IMR-90 (cell line): Measurements from ENCODE around the gene RYR3. TPM values are rescaled to one million over a fixed set of nuclear protein-coding genes. Genes with fewer than 3 reads are reported as not detected.

Source experiments
- ATAC-seq: fragments of 200-7000 bp; cut with Tn5 transposase; 2 replicates; pipeline ENCODE4 v1.9.1; 2020; ENCODE audit warnings: low read depth, mild to moderate bottlenecking, moderate library complexity
- BruUV-seq: library from RNA; stranded (reverse); fragments of 400-500 nt; replicated peaks from 2 replicates; lab custom pipeline; 2021; lab: Mats Ljungman, UMichigan
- CTCF ChIA-PET: fragments of 300-600 bp; formaldehyde crosslinking; extraction: SDS; loops from one replicate; lab custom pipeline; 2021; ENCODE audit warnings: antibody characterized with exemption; lab: Yijun Ruan, JAX
- POLR2A ChIA-PET: fragments of 300-600 bp; sonication (Branson Sonifier 250); formaldehyde crosslinking; loops from one replicate; lab custom pipeline; 2022; ENCODE audit warnings: antibody characterized with exemption; ENCODE audit not compliant: unreplicated experiment; lab: Charles Lee
- DNase-seq: peaks from one replicate; pipeline ENCODE4 v3.0.0; 2013
- H2AFZ ChIP-seq: replicated peaks from 2 replicates; pipeline ENCODE3; 2013; ENCODE audit warnings: low read length, mild to moderate bottlenecking; ENCODE audit not compliant: poor library complexity
- H2AK5ac ChIP-seq: 2 replicates; pipeline ENCODE4 v1.6.1; 2013; ENCODE audit warnings: low read depth, low read length, inconsistent platforms
- H2AK9ac ChIP-seq: replicated peaks from 2 replicates; pipeline ENCODE3; 2013; ENCODE audit warnings: mild to moderate bottlenecking, low read depth, low read length, moderate library complexity; ENCODE audit not compliant: poor library complexity
- H2BK120ac ChIP-seq: 2 replicates; pipeline ENCODE4 v1.6.1; 2013; ENCODE audit warnings: low read depth, low read length, inconsistent platforms
- H2BK15ac ChIP-seq: 3 replicates; pipeline ENCODE4 v1.6.1; 2013; ENCODE audit warnings: low read depth, low read length, inconsistent platforms
- H2BK20ac ChIP-seq: 2 replicates; pipeline ENCODE4 v1.6.1; 2013; ENCODE audit warnings: low read depth, mild to moderate bottlenecking, inconsistent platforms, low read length, moderate library complexity
- H2BK5ac ChIP-seq: 2 replicates; pipeline ENCODE4 v1.6.1; 2013; ENCODE audit warnings: mild to moderate bottlenecking, low read depth, low read length, inconsistent platforms; ENCODE audit not compliant: poor library complexity, severe bottlenecking
- H3K14ac ChIP-seq: replicated peaks from 2 replicates; pipeline ENCODE4 v1.6.1; 2013; ENCODE audit warnings: low read depth, low read length, inconsistent platforms
- H3K18ac ChIP-seq: 2 replicates; pipeline ENCODE4 v1.6.1; 2013; ENCODE audit warnings: low read depth, low read length, control low read depth
- H3K23ac ChIP-seq: 2 replicates; pipeline ENCODE4 v1.6.1; 2013; ENCODE audit warnings: low read depth, low read length, inconsistent platforms
- H3K27ac ChIP-seq: 2 replicates; pipeline ENCODE4 v1.5.1; 2013; ENCODE audit warnings: mild to moderate bottlenecking, control low read depth, low read length; ENCODE audit not compliant: insufficient read depth
- H3K27me3 ChIP-seq: 2 replicates; pipeline ENCODE4 v1.6.1; 2013; ENCODE audit warnings: low read length; ENCODE audit not compliant: control insufficient read depth, insufficient read depth
- H3K36me3 ChIP-seq: 2 replicates; pipeline ENCODE4 v1.6.1; 2013; ENCODE audit warnings: low read length, mixed read lengths; ENCODE audit not compliant: control insufficient read depth, insufficient read depth
- H3K4ac ChIP-seq: 2 replicates; pipeline ENCODE4 v1.6.1; 2013; ENCODE audit warnings: low read depth, low read length, inconsistent platforms
- H3K4me1 ChIP-seq: 2 replicates; pipeline ENCODE4 v1.6.1; 2013; ENCODE audit warnings: low read length, mixed read lengths; ENCODE audit not compliant: control insufficient read depth, insufficient read depth
- H3K4me2 ChIP-seq: 2 replicates; pipeline ENCODE4 v1.6.1; 2013; ENCODE audit warnings: low read depth, mild to moderate bottlenecking, control low read depth, low read length, moderate library complexity
- H3K4me3 ChIP-seq: 2 replicates; pipeline ENCODE4 v1.5.1; 2013; ENCODE audit warnings: low read depth, mild to moderate bottlenecking, control low read depth, low read length, moderate library complexity; ENCODE audit not compliant: insufficient read depth
- H3K56ac ChIP-seq: 2 replicates; pipeline ENCODE4 v1.6.1; 2013; ENCODE audit warnings: low read length, inconsistent platforms; ENCODE audit not compliant: insufficient read depth; ENCODE audit errors: extremely low read depth
- H3K79me1 ChIP-seq, 2 experiments: 2 replicates each; pipeline ENCODE4 v1.6.1; 2013; ENCODE audit warnings: low read length in 2 of 2, inconsistent platforms in 1 of 2, low read depth in 1 of 2
- H3K9ac ChIP-seq: 2 replicates; pipeline ENCODE4 v1.6.1; 2013; ENCODE audit warnings: low read depth, low read length, control low read depth
- H3K9me1 ChIP-seq: 2 replicates; pipeline ENCODE4 v1.6.1; 2013; ENCODE audit warnings: low read length, inconsistent platforms; ENCODE audit not compliant: insufficient read depth
- H3K9me3 ChIP-seq: 2 replicates; pipeline ENCODE4 v1.6.1; 2013; ENCODE audit warnings: low read length; ENCODE audit not compliant: control insufficient read depth, insufficient read depth
- H4K20me1 ChIP-seq: 2 replicates; pipeline ENCODE4 v1.6.1; 2013; ENCODE audit warnings: low read length, inconsistent platforms; ENCODE audit not compliant: insufficient read depth
- H4K5ac ChIP-seq: 2 replicates; pipeline ENCODE4 v1.6.1; 2013; ENCODE audit warnings: mild to moderate bottlenecking, low read depth, low read length, control low read depth
- H4K8ac ChIP-seq, 2 experiments: 2 replicates each; pipeline ENCODE4 v1.6.1; 2013; ENCODE audit warnings: low read depth in 2 of 2, low read length in 2 of 2, control low read depth in 1 of 2, inconsistent platforms in 1 of 2
- H4K91ac ChIP-seq: 2 replicates; pipeline ENCODE4 v1.6.1; 2013; ENCODE audit warnings: low read depth, low read length, inconsistent platforms; ENCODE audit not compliant: insufficient read depth
- BHLHE40 ChIP-seq: fragments of 150-350 bp; IDR thresholded peaks from 2 replicates; pipeline ENCODE4 v1.6.1; 2016; ENCODE audit warnings: mild to moderate bottlenecking, low read depth, low read length
- CEBPB ChIP-seq: IDR thresholded peaks from 2 replicates; pipeline ENCODE4 v1.6.1; 2012; ENCODE audit warnings: low read depth, low read length, improper control_type of control experiment
- CHD1 ChIP-seq: IDR thresholded peaks from 2 replicates; pipeline ENCODE4 v1.6.1; 2012; ENCODE audit warnings: low read depth, low read length, improper control_type of control experiment
- CTCF ChIP-seq: conservative IDR thresholded peaks from 2 replicates; pipeline ENCODE4 v1.5.1; 2012; ENCODE audit warnings: mild to moderate bottlenecking, low read depth, low read length, improper control_type of control experiment
- ELK1 ChIP-seq: fragments of 150-350 bp; IDR thresholded peaks from 2 replicates; pipeline ENCODE4 v1.6.1; 2016; ENCODE audit warnings: low read depth, mild to moderate bottlenecking, low read length, moderate library complexity, borderline replicate concordance
- FOS ChIP-seq: fragments of 150-350 bp; IDR thresholded peaks from 2 replicates; pipeline ENCODE4 v1.6.1; 2016; ENCODE audit warnings: low read depth, low read length
- MAFK ChIP-seq: IDR thresholded peaks from 2 replicates; pipeline ENCODE4 v1.6.1; 2012; ENCODE audit warnings: low read depth, low read length, improper control_type of control experiment
- MAZ ChIP-seq: IDR thresholded peaks from 2 replicates; pipeline ENCODE4 v1.6.1; 2012; ENCODE audit warnings: low read depth, mild to moderate bottlenecking, low read length, improper control_type of control experiment, moderate library complexity, borderline replicate concordance
- MXI1 ChIP-seq: IDR thresholded peaks from 2 replicates; pipeline ENCODE4 v1.6.1; 2012; ENCODE audit warnings: low read depth, mild to moderate bottlenecking, low read length, moderate library complexity, borderline replicate concordance
- NFE2L2 ChIP-seq: fragments of 150-350 bp; IDR thresholded peaks from 2 replicates; pipeline ENCODE4 v1.6.1; 2016; ENCODE audit warnings: low read depth, mild to moderate bottlenecking, low read length
- POLR2A ChIP-seq: IDR thresholded peaks from 2 replicates; pipeline ENCODE4 v1.6.1; 2012; ENCODE audit warnings: mild to moderate bottlenecking, low read depth, low read length
- RAD21 ChIP-seq: IDR thresholded peaks from 2 replicates; pipeline ENCODE4 v1.6.1; 2012; ENCODE audit warnings: low read length, improper control_type of control experiment
- RCOR1 ChIP-seq: IDR thresholded peaks from 2 replicates; pipeline ENCODE4 v1.6.1; 2012; ENCODE audit warnings: mild to moderate bottlenecking, low read length, improper control_type of control experiment; ENCODE audit not compliant: insufficient replicate concordance
- RFX5 ChIP-seq: IDR thresholded peaks from 2 replicates; pipeline ENCODE4 v1.8.0; 2012; ENCODE audit warnings: low read depth, mild to moderate bottlenecking, low read length, moderate library complexity
- SMC3 ChIP-seq: fragments of 150-350 bp; IDR thresholded peaks from 2 replicates; pipeline ENCODE4 v1.6.1; 2016; ENCODE audit warnings: low read depth, mild to moderate bottlenecking, antibody characterized with exemption, low read length, moderate library complexity
- USF2 ChIP-seq: fragments of 150-350 bp; IDR thresholded peaks from 2 replicates; pipeline ENCODE4 v1.6.1; 2017; ENCODE audit warnings: mild to moderate bottlenecking, antibody characterized with exemption, low read length, low read depth
- WGBS, 2 experiments: methylation state at CpG; one replicate each; pipeline versions ENCODE4 v1.1.5 to v1.1.7; 2013; ENCODE audit warnings: missing lambda C conversion rate in 2 of 2; ENCODE audit not compliant: insufficient read length in 1 of 2; ENCODE audit errors: extremely low coverage in 2 of 2; 5-methylcytosine and 5-hydroxymethylcytosine counted together
- dilution Hi-C: fragments of 300-500 bp; cut with HindIII; formaldehyde crosslinking; loops from one replicate; pipeline ENCODE4 v1.14.3; 2018; ENCODE audit warnings: low sequenced_read_pairs; ENCODE audit not compliant: unreplicated experiment
- in situ Hi-C: fragments of 300-500 bp; cut with MboI; formaldehyde crosslinking; loops from 3 replicates; pipeline ENCODE4 v1.14.3; 2019; ENCODE audit warnings: low sequenced_read_pairs, inconsistent platforms, mixed read lengths
- intact Hi-C: fragments of 100-400 bp; cut with micrococcal nuclease; formaldehyde crosslinking; loops from 2 replicates; pipeline ENCODE4 v1.10.0; 2022
- polyA plus RNA-seq, 3 experiments: library from polyadenylated mRNA; depleted of rRNA; stranded (reverse); fragments of >200 nt; gene quantifications; 2 replicates each; pipeline ENCODE4 v1.2.3, GENCODE V29; 2012; ENCODE audit warnings: low replicate concordance in 1 of 3
- total RNA-seq: library from RNA; depleted of rRNA; stranded (reverse); fragments of >200 nt; gene quantifications from 2 replicates; pipeline ENCODE4 v1.2.3, GENCODE V29; 2012

The RYR3 gene
- total and polyA plus RNA-seq, 2 of the 4 experiments (the other 2 are of a cell fraction) = 0.18 TPM; not detected in 1

- no peak overlapping the region for H3K14ac ChIP-seq
- H3K4me2 ChIP-seq = no peak overlapping the region
- H3K9me1 ChIP-seq = no peaks in the 10 kb centered on the region
- no TSS peak for BruUV-seq
- WGBS, 2 experiments = 40% methylated on average over 1 of the region's 6 CpGs; no CpG with 5 or more reads in 1 of the 2 experiments
- peaks cover 2% of the 10 kb centered on the region; the same call in 1 of the 2 replicates for H3K27me3 ChIP-seq
- no peak overlapping the region for H2BK120ac ChIP-seq
- dilution Hi-C loops = no loop called here
- no peak overlapping the region for H2BK5ac ChIP-seq
- no peak overlapping the region for H3K23ac ChIP-seq
- no peak overlapping the region for H3K4me3 ChIP-seq
- in situ Hi-C loops = no loop called here
- no peak overlapping the region for H2AK9ac ChIP-seq
- no peak overlapping the region for H3K27ac ChIP-seq
- no peak for ATAC-seq
- no peak for DNase-seq
- no peak overlapping the region for H2AFZ ChIP-seq
- H4K91ac ChIP-seq = no peak overlapping the region
- H3K9me3 ChIP-seq = no peaks in the 10 kb centered on the region
- intact Hi-C loops = no loop called here
- TF ChIP-seq USF2 = no peak
- no peak for TF ChIP-seq CHD1
- no peak for TF ChIP-seq MAZ
- TF ChIP-seq FOS = no peak
- no peak for TF ChIP-seq CTCF
- TF ChIP-seq POLR2A = no peak
- no peak for TF ChIP-seq RAD21
- TF ChIP-seq RFX5 = no peak
- TF ChIP-seq BHLHE40 = no peak
- no peak for TF ChIP-seq ELK1
- no peak for TF ChIP-seq MXI1
- no peak for TF ChIP-seq RCOR1
- TF ChIP-seq SMC3 = no peak
- TF ChIP-seq NFE2L2 = no peak
- no peak for TF ChIP-seq MAFK
- no peak for TF ChIP-seq CEBPB
- no peaks in the 10 kb centered on the region for H4K20me1 ChIP-seq
- H3K4ac ChIP-seq = no peak overlapping the region
- H3K4me1 ChIP-seq = no peaks in the 10 kb centered on the region
- CTCF ChIA-PET = no interaction called here
- no peak overlapping the region for H4K5ac ChIP-seq
- H3K79me1 ChIP-seq = no peaks in the 10 kb centered on the region
- H2AK5ac ChIP-seq = no peak overlapping the region
- H2BK20ac ChIP-seq = no peak overlapping the region
- H4K8ac ChIP-seq = no peak overlapping the region
- H3K56ac ChIP-seq = no peak overlapping the region
- H3K9ac ChIP-seq = no peak overlapping the region
- no peaks in the 10 kb centered on the region for H3K36me3 ChIP-seq
- no peak overlapping the region for H3K18ac ChIP-seq
- H2BK15ac ChIP-seq = no peak overlapping the region
- POLR2A ChIA-PET = no interaction called here
Observed at GRCh38 chr15:33279613-33280205, 31.1 kb upstream of the RYR3 start.
